Mucosa of rectum (tissue), 2 donors: ENCODE data around the gene SELENOW.
"Not testable (repeated sequence)": the region's sequence is repeated elsewhere in the genome, so short reads cannot be mapped to it uniquely, and the experiment has no call there.

ENCODE experiments used
- H3K27ac ChIP-seq, 2 donors: one replicate each; pipeline ENCODE4 v1.7.0; 2013; ENCODE audit warnings: inconsistent platforms in 2 of 2, low read depth in 2 of 2, low read length in 2 of 2
- H3K27me3 ChIP-seq, 2 donors: one replicate each; pipeline ENCODE4 v1.7.0; 2013; ENCODE audit warnings: low read length in 2 of 2; ENCODE audit not compliant: control insufficient read depth in 2 of 2, insufficient read depth in 2 of 2
- H3K36me3 ChIP-seq, 2 donors: one replicate each; pipeline ENCODE4 v1.7.0; 2013; ENCODE audit warnings: low read length in 2 of 2; ENCODE audit not compliant: control insufficient read depth in 2 of 2, insufficient read depth in 2 of 2
- H3K4me1 ChIP-seq, 2 donors: one replicate each; pipeline ENCODE4 v1.7.0; 2013; ENCODE audit warnings: low read length in 2 of 2, mild to moderate bottlenecking in 1 of 2; ENCODE audit not compliant: control insufficient read depth in 2 of 2, insufficient read depth in 2 of 2
- H3K4me3 ChIP-seq, 2 donors: one replicate each; pipeline ENCODE4 v1.7.0; 2013; ENCODE audit warnings: low read length in 2 of 2
- H3K9ac ChIP-seq, 2 donors: one replicate each; pipeline ENCODE4 v1.7.0; 2013; ENCODE audit warnings: low read length in 2 of 2, low read depth in 1 of 2, mild to moderate bottlenecking in 1 of 2
- H3K9me3 ChIP-seq, 2 donors: one replicate each; pipeline ENCODE4 v1.7.0; 2013; ENCODE audit warnings: low read length in 2 of 2; ENCODE audit not compliant: control insufficient read depth in 2 of 2
- donor health status: healthy.
- donor health status: Normal muscosa, but diverticular disease.

The SELENOW gene

DNA sequence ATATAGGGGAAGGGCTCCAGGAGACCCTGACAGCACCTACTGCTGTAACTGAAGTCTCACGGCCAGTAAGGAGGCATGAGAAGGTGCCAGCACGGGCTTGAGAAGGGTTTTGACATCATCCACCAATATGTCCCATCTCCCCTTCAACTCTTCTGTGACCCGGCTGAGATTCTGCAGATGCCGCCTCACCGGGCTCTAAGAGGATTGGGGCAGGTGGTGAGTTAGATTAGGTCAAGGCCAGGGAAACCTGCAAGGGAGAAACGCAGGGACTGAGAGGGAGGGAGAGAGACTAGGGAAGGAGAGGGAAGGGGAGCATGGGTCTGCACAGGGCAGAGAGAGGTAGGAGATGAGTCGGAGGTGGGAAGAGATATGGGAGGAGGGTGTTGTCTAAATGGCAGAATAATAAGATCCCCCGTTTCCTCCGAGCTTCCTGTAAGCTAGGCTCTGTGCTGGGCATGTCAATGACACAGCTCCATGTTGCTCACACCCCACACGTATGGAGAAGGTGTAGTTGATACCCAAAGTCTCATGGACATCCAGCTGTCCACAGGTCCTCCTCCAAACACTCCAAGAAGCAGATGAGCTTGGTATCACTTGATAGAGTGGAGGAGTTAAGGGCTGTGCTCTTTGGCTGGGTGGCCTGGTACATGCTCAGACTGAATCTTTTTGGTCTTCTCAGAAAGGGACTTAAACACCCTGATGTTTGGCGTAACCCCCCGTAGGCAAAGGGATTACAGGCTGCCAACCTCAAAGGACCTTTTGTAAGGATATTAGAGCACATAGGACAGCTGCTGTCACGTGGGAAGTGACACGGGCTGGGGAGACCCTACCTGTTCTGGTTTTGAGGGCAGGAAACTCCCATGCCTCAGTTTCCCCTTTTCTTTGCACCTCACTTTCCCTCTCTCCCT is 19.7 kb downstream of the SELENOW start:
- Histone ChIP-seq H3K27me3 (peaks cover 0 to 3% of the 10 kb centered on the region in 2 donors), H3K27ac (no peak overlapping the region), H3K4me3 (no peak overlapping the region), H3K9me3 (no peaks in the 10 kb centered on the region), H3K9ac (no peak overlapping the region), H3K4me1 (no peaks in the 10 kb centered on the region), H3K36me3 (no peaks in the 10 kb centered on the region)

- Histone ChIP-seq H3K4me3 (no peak overlapping the region), H3K9ac (no peak overlapping the region), H3K27me3 (peaks cover 0 to 3% of the 10 kb centered on the region in 2 donors), H3K4me1 (no peaks in the 10 kb centered on the region), H3K27ac (no peak overlapping the region), H3K9me3 (no peaks in the 10 kb centered on the region), H3K36me3 (no peaks in the 10 kb centered on the region)
Measured at GRCh38 chr19:47798904-47799266, 20.4 kb downstream of the SELENOW start.

GRCh38 chr19:47801270-47801669 is 22.8 kb downstream of the SELENOW start:
- H3K4me3 ChIP-seq: no peak overlapping the region
- no peak overlapping the region for H3K9ac ChIP-seq
- H3K27ac ChIP-seq: no peak overlapping the region
- H3K4me1 ChIP-seq: no peaks in the 10 kb centered on the region
- H3K9me3 ChIP-seq: no peaks in the 10 kb centered on the region
- no peaks in the 10 kb centered on the region for H3K36me3 ChIP-seq
- H3K27me3 ChIP-seq: peaks cover 0 to 3% of the 10 kb centered on the region in 2 donors

DNA sequence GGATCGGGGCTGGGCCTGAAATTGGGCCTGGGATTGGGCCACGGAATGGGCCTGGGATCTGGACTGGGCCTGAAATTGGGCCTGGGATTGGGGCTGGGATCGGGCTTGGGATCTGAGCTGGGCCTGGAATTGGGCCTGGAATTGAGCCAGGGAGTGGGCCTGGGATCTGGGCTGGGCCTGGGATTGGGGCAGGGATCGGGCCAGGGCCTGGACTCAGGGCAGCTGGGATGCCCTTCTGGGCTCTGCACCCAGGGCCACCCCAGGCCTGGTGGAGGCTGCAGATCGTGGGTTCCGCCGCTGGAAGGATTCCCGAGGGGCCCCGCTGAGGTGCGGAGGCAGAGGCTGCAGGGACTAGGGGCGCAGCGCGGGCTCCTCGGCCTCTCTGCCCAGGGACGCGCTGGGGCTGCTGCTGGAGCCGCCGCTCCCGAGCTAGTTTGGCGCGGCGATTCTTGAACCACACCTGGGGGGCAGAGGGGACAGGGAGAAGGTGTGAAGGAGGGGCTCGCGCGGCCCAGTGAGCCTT is 24.1 kb downstream of the SELENOW start:
- Histone ChIP-seq H3K36me3 (no peaks in the 10 kb centered on the region), H3K27me3 (peaks cover 0 to 3% of the 10 kb centered on the region in 2 donors), H3K9ac (no peak overlapping the region), H3K4me1 (no peaks in the 10 kb centered on the region), H3K27ac (no peak overlapping the region), H3K4me3 (no peak overlapping the region), H3K9me3 (no peaks in the 10 kb centered on the region)

DNA sequence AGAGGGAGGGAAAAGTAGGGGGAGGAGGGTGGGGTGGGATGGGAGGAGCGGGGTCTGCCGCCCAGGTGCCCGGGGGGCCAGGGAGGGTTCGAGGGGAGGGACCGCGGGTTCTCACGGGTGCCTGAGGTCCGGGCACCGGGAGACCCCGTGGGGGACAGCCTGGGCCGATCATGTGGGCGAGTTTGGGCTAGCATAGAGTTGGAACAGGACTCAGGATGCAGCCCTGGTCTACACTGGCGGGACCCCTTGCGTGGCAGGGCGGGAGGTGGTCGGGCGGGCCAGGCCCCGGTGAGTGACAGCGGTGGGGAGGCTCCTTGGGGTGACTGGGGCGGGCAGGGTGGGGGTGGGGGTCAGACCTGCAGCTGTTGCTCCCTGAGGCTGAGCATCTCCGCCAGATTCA is 24.6 kb downstream of the SELENOW start:
- H3K27me3 ChIP-seq: not testable (repeated sequence)

DNA sequence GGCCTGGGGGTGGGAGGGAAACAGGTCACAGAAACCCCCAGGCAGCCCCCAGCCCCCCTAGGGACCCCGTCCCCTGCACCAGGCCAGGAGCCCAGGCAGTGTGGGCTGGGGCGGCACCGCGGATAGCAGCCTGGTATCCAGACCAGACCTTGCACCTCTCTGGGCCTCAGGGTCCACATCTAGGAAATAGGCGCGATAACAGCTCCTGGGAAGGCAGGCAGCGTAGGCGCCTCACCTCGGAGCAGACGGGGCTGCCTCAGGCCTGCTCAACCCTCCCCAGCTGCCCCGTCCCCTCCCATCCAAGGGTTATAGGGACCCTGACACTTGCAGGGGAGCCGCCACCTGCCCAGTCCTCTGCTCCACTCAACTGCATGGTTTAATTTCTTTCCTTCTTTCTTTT is 25.2 kb downstream of the SELENOW start:
- H3K27ac ChIP-seq, H3K36me3 ChIP-seq, H3K9ac ChIP-seq, H3K9me3 ChIP-seq, H3K4me1 ChIP-seq, H3K27me3 ChIP-seq, H3K4me3 ChIP-seq: not testable (repeated sequence)

More for the DNA sequence above, 24.6 kb downstream of the SELENOW start:
- H3K27ac ChIP-seq, H3K4me1 ChIP-seq, H3K9me3 ChIP-seq, H3K36me3 ChIP-seq, H3K4me3 ChIP-seq, H3K9ac ChIP-seq: not testable (repeated sequence)

- not testable (repeated sequence) for H3K9ac ChIP-seq, H3K36me3 ChIP-seq, H3K27ac ChIP-seq, H3K4me3 ChIP-seq, H3K4me1 ChIP-seq, H3K9me3 ChIP-seq, H3K27me3 ChIP-seq
Measured at GRCh38 chr19:47804451-47804850, 25.9 kb downstream of the SELENOW start, which contains the start of gene TPRX1. TPRX1 (minus strand) TSS chr19:47804551; CDS start chr19:47804539, 12 bp downstream.

DNA sequence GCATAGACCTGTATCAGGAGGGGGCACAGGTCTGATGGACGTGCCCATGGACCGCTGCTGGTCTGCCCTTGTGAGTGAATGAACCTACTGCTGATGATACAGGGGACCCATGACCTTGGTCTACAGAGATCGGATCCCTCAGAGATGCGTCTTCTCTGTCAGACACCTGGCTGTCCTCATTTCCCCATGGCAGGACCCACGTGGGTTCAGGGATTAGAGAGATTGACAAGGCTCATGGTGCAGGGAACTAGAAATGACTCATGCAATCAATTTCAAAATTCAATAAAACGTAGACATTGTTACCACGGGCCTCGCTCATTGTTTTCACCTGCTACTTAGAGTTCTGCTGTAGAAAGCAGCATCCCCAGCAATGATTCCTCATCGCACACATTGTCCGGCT is 26.8 kb downstream of the SELENOW start:
- H3K4me3 ChIP-seq: no peak overlapping the region
- no peaks in the 10 kb centered on the region for H3K27me3 ChIP-seq
- H3K4me1 ChIP-seq: no peaks in the 10 kb centered on the region
- H3K9me3 ChIP-seq: no peaks in the 10 kb centered on the region
- H3K36me3 ChIP-seq: no peaks in the 10 kb centered on the region
- no peak overlapping the region for H3K27ac ChIP-seq
- no peak overlapping the region for H3K9ac ChIP-seq

GRCh38 chr19:47806435-47806834 is 27.9 kb downstream of the SELENOW start:
- Histone ChIP-seq H3K27ac (no peak overlapping the region), H3K36me3 (no peaks in the 10 kb centered on the region), H3K9me3 (no peaks in the 10 kb centered on the region), H3K4me3 (no peak overlapping the region), H3K9ac (no peak overlapping the region), H3K27me3 (no peaks in the 10 kb centered on the region), H3K4me1 (no peaks in the 10 kb centered on the region)

GRCh38 chr19:47813304-47813994 is 34.9 kb downstream of the SELENOW start:
- H3K4me3 ChIP-seq: no peak overlapping the region
- no peak overlapping the region for H3K27ac ChIP-seq
- no peaks in the 10 kb centered on the region for H3K36me3 ChIP-seq
- no peaks in the 10 kb centered on the region for H3K9me3 ChIP-seq
- H3K27me3 ChIP-seq: peaks cover 0 to 3% of the 10 kb centered on the region in 2 donors
- no peaks in the 10 kb centered on the region for H3K4me1 ChIP-seq
- no peak overlapping the region for H3K9ac ChIP-seq
